ENCODE results near the gene HK2.
"Not testable (repeated sequence)": the region's sequence is repeated elsewhere in the genome, so short reads cannot be mapped to it uniquely, and the experiment has no call there.

Gene HK2

GRCh38 chr2:74895001-74895400 lies 61.1 kb downstream of the HK2 start:
- no peak for DNase-seq (ENCODE audit: low read depth)

GRCh38 chr2:74896232-74896631 lies 62.3 kb downstream of the HK2 start:
- DNase-seq (ENCODE audit: low read depth): no peak

- not testable (repeated sequence) for DNase-seq (ENCODE audit: low read depth)
Measured at GRCh38 chr2:74900225-74900624, 66.3 kb downstream of the HK2 start.

- DNase-seq (ENCODE audit: low read depth): no peak
Measured at GRCh38 chr2:74902281-74902860, 68.4 kb downstream of the HK2 start.

- DNase-seq (ENCODE audit: low read depth): no peak
Measured at GRCh38 chr2:74906395-74906794, 72.5 kb downstream of the HK2 start.

- not testable (repeated sequence) for DNase-seq (ENCODE audit: low read depth)
Measured at GRCh38 chr2:74907560-74907959, 73.6 kb downstream of the HK2 start.

- no peak for DNase-seq (ENCODE audit: low read depth)
Measured at GRCh38 chr2:74908748-74909444, 75.0 kb downstream of the HK2 start.

GRCh38 chr2:74910245-74910644 lies 76.3 kb downstream of the HK2 start:
- DNase-seq (ENCODE audit: low read depth): no peak

- no peak for DNase-seq (ENCODE audit: low read depth)
Measured at GRCh38 chr2:74911061-74911460, 77.1 kb downstream of the HK2 start.

GRCh38 chr2:74915743-74916142 lies 81.8 kb downstream of the HK2 start:
- no peak for DNase-seq (ENCODE audit: low read depth)

GRCh38 chr2:74916394-74916793 lies 82.5 kb downstream of the HK2 start:
- DNase-seq (ENCODE audit: low read depth): no peak

- peak; percentile 53 for DNase-seq (ENCODE audit: low read depth)
Measured at GRCh38 chr2:74917702-74918619, 84.0 kb downstream of the HK2 start.

GRCh38 chr2:74919827-74920226 lies 85.9 kb downstream of the HK2 start:
- DNase-seq (ENCODE audit: low read depth): peak; percentile 9

GRCh38 chr2:74921236-74921736 lies 87.4 kb downstream of the HK2 start:
- no peak for DNase-seq (ENCODE audit: low read depth)

- DNase-seq (ENCODE audit: low read depth): no peak
Measured at GRCh38 chr2:74922592-74923227, 88.8 kb downstream of the HK2 start.

- no peak for DNase-seq (ENCODE audit: low read depth)
Measured at GRCh38 chr2:74924463-74925265, 90.7 kb downstream of the HK2 start.

- DNase-seq (ENCODE audit: low read depth): no peak
Measured at GRCh38 chr2:74925361-74925786, 91.4 kb downstream of the HK2 start.

- no peak for DNase-seq (ENCODE audit: low read depth)
Measured at GRCh38 chr2:74927621-74928020, 93.7 kb downstream of the HK2 start.

- DNase-seq (ENCODE audit: low read depth): no peak
Measured at GRCh38 chr2:74930811-74931486, 97.0 kb downstream of the HK2 start.

GRCh38 chr2:74931940-74932339 lies 98.0 kb downstream of the HK2 start:
- DNase-seq (ENCODE audit: low read depth): no peak

- no peak for DNase-seq (ENCODE audit: low read depth)
Measured at GRCh38 chr2:74935975-74936391, 102.1 kb downstream of the HK2 start.

Data from non-pigmented ciliary epithelial cell (primary cell).